OCI-LY1 (cell line): Measurements from ENCODE around the gene NSL1.

Source experiments
- H2AFZ ChIP-seq: fragments of 200-600 bp; sonication (generic), shearing (Covaris generic); 2 replicates; pipeline ENCODE4 v1.6.0; 2014; ENCODE audit warnings: antibody characterized with exemption, mild to moderate bottlenecking, low read length
- H3F3A ChIP-seq: fragments of 200-600 bp; sonication (generic), shearing (Covaris generic); 2 replicates; pipeline ENCODE4 v1.6.0; 2014; ENCODE audit warnings: mild to moderate bottlenecking, antibody characterized with exemption, low read length, moderate library complexity; ENCODE audit not compliant: insufficient read depth
- H3K27ac ChIP-seq: fragments of 200-600 bp; sonication (generic); 2 replicates; pipeline ENCODE4 v1.5.1; 2014; ENCODE audit warnings: low read length, mixed run types, mild to moderate bottlenecking, low read depth; ENCODE audit not compliant: poor library complexity, severe bottlenecking
- H3K27me3 ChIP-seq: fragments of 200-600 bp; sonication (generic); 2 replicates; pipeline ENCODE4 v1.6.0; 2014; ENCODE audit warnings: antibody characterized with exemption, mild to moderate bottlenecking, low read length, moderate library complexity; ENCODE audit not compliant: insufficient read depth
- H3K36me3 ChIP-seq: fragments of 200-600 bp; sonication (generic); 2 replicates; pipeline ENCODE4 v1.6.1; 2014; ENCODE audit warnings: mild to moderate bottlenecking, antibody characterized with exemption, low read length, moderate library complexity, mixed read lengths; ENCODE audit not compliant: insufficient read depth
- H3K4me1 ChIP-seq: fragments of 200-600 bp; sonication (generic); 2 replicates; pipeline ENCODE4 v1.5.1; 2014; ENCODE audit warnings: mild to moderate bottlenecking, low read length, moderate library complexity; ENCODE audit not compliant: insufficient read depth, severe bottlenecking
- H3K4me2 ChIP-seq: fragments of 200-600 bp; sonication (generic), shearing (Covaris generic); 2 replicates; pipeline ENCODE4 v1.6.1; 2014; ENCODE audit warnings: low read length
- H3K4me3 ChIP-seq: fragments of 200-600 bp; sonication (generic); 2 replicates; pipeline ENCODE4 v1.5.1; 2014; ENCODE audit warnings: low read length, low read depth, mild to moderate bottlenecking, mixed read lengths; ENCODE audit not compliant: poor library complexity, severe bottlenecking
- H3K79me2 ChIP-seq: fragments of 200-600 bp; shearing (Covaris generic); 2 replicates; pipeline ENCODE4 v1.6.1; 2016; ENCODE audit warnings: mixed run types, low read length, mixed read lengths; ENCODE audit not compliant: insufficient read depth
- H3K9ac ChIP-seq: fragments of 200-600 bp; sonication (generic), shearing (Covaris generic); 2 replicates; pipeline ENCODE4 v1.6.1; 2014; ENCODE audit warnings: mild to moderate bottlenecking, low read length, mixed read lengths
- H3K9me2 ChIP-seq: fragments of 200-600 bp; sonication (generic), shearing (Covaris generic); 2 replicates; pipeline ENCODE4 v1.6.1; 2014; ENCODE audit warnings: low read depth, mild to moderate bottlenecking, low read length, mixed read lengths
- H3K9me3 ChIP-seq: fragments of 200-600 bp; shearing (Covaris generic); 2 replicates; pipeline ENCODE4 v1.6.1; 2014; ENCODE audit warnings: low read length, mixed read lengths
- H4K20me1 ChIP-seq: fragments of 200-600 bp; sonication (generic), shearing (Covaris generic); 2 replicates; pipeline ENCODE4 v1.6.0; 2016; ENCODE audit warnings: mild to moderate bottlenecking, low read length; ENCODE audit not compliant: insufficient read depth
- EZH2 ChIP-seq: fragments of 200-600 bp; sonication (generic), shearing (Covaris generic); IDR thresholded peaks from 2 replicates; pipeline ENCODE4 v1.8.0; 2017; ENCODE audit warnings: borderline replicate concordance, mixed run types, mild to moderate bottlenecking, antibody characterized with exemption, low read length, moderate library complexity, mixed read lengths
- TF ChIP-seq, protein P1 (sequence below): fragments of 200-600 bp; sonication (generic), shearing (Covaris generic); IDR thresholded peaks from 2 replicates; pipeline ENCODE4 v1.5.1; 2017; ENCODE audit warnings: mild to moderate bottlenecking, antibody characterized with exemption, low read length, moderate library complexity, mixed read lengths

NSL1 gene

DNA sequence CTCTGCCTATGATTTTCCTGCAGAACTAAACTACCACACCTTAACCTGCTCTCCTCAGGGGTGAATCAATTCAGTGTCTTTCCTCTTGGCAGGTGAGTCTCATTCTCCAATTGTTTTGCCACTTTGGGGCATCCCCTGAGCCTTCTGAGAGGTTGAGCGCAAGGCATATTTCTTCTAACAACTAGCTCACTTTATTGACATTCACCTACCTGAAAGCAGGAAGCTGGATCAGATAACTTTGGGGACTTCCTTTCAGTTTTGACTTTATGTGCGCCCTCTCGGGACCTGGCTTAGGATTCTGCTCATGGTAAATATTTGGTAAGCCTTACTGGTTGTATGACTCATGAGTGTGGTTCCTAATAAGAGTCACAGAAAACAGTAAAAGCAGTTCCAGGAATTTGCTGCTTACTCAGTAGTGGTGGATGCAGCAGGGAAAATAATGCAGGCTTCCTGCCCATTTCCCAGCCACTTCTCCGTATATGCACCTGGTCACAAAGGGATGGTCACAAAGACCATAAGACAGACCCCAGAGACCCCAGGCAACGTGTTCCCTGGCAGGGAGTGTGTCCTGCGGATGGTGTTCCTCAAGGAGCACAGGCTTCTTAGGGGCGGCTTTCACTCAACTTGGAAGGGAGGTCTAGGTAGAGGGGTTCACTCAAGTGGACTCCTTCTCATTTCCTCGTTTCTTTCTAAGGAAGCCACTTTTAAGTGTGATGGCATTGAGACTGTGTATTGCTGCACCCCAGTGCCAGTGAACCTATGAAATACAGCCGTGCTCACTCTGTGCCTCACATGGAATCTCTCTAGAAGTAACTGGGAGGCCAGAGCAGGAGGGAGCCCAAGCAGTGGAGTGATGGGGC, 70.0 kb downstream of the NSL1 start:
- Histone ChIP-seq H3K4me1 (no peaks in the 10 kb centered on the region), H3K9me3 (no peaks in the 10 kb centered on the region), H4K20me1 (no peaks in the 10 kb centered on the region), H3K4me2 (no peak overlapping the region), H3K4me3 (no peak overlapping the region), H2AFZ (no peak overlapping the region), H3K79me2 (no peaks in the 10 kb centered on the region), H3K9me2 (no peaks in the 10 kb centered on the region), H3K27me3 (no peaks in the 10 kb centered on the region), H3F3A (no peaks in the 10 kb centered on the region), H3K27ac (no peak overlapping the region), H3K9ac (no peak overlapping the region), H3K36me3 (no peaks in the 10 kb centered on the region)
- no peak for TF ChIP-seq EZH2
- TF ChIP-seq, protein P1, sequence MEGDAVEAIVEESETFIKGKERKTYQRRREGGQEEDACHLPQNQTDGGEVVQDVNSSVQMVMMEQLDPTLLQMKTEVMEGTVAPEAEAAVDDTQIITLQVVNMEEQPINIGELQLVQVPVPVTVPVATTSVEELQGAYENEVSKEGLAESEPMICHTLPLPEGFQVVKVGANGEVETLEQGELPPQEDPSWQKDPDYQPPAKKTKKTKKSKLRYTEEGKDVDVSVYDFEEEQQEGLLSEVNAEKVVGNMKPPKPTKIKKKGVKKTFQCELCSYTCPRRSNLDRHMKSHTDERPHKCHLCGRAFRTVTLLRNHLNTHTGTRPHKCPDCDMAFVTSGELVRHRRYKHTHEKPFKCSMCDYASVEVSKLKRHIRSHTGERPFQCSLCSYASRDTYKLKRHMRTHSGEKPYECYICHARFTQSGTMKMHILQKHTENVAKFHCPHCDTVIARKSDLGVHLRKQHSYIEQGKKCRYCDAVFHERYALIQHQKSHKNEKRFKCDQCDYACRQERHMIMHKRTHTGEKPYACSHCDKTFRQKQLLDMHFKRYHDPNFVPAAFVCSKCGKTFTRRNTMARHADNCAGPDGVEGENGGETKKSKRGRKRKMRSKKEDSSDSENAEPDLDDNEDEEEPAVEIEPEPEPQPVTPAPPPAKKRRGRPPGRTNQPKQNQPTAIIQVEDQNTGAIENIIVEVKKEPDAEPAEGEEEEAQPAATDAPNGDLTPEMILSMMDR, result no peak

DNA sequence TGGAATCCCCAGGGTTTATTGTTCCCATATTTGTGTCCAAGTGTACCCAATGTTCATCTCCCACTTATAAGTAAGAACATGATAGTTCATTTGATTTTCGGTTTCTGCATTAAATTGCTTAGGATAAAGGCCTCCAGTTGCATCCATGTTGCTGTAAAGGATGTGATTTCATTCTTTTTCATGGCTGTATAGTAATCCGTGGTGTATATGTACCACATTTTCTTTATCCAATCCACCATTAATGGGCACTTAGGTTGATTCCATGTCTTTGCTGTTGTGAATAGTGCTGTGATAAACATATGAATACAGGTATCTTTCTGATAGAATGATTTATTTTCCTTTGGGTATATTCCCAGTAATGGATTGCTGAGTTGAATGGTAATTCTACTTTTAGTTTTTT, 71.9 kb downstream of the NSL1 start:
- no peak overlapping the region for H3K27ac ChIP-seq
- no peaks in the 10 kb centered on the region for H3K79me2 ChIP-seq
- no peaks in the 10 kb centered on the region for H3K36me3 ChIP-seq
- no peaks in the 10 kb centered on the region for H3K27me3 ChIP-seq
- H3K9me3 ChIP-seq, result no peaks in the 10 kb centered on the region
- H2AFZ ChIP-seq, result no peak overlapping the region
- TF ChIP-seq, protein P1, result no peak
- no peak for TF ChIP-seq EZH2
- H3K9ac ChIP-seq, result no peak overlapping the region
- no peak overlapping the region for H3K4me2 ChIP-seq
- H3K4me3 ChIP-seq, result no peak overlapping the region
- H4K20me1 ChIP-seq, result no peaks in the 10 kb centered on the region
- H3K9me2 ChIP-seq, result no peaks in the 10 kb centered on the region
- no peaks in the 10 kb centered on the region for H3F3A ChIP-seq
- H3K4me1 ChIP-seq, result no peaks in the 10 kb centered on the region

DNA sequence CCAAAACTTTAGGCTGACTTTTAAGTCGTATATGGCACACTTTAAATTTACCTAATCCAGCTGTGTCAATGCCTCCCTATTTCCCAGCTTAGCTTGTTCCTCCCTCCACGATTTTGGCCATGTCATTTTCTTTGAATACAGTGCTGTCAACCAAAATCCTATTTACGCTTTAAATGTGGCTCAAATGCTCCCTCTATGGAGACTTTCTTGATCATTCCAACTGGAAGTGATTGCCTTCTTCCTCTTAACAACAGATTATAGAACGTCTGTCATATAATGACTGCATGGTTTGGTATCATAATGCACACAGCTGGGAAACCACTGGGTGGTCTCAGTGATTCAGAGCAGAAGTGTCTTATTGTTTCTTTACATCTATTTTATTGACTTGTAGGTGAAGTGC, 73.1 kb downstream of the NSL1 start:
- H3K36me3 ChIP-seq, result no peaks in the 10 kb centered on the region
- H3K79me2 ChIP-seq, result no peaks in the 10 kb centered on the region
- no peaks in the 10 kb centered on the region for H3K4me1 ChIP-seq
- no peak for TF ChIP-seq EZH2
- TF ChIP-seq, protein P1, result no peak
- H3K4me2 ChIP-seq, result no peak overlapping the region
- no peak overlapping the region for H3K9ac ChIP-seq
- no peaks in the 10 kb centered on the region for H3K9me3 ChIP-seq
- no peak overlapping the region for H3K4me3 ChIP-seq
- H2AFZ ChIP-seq, result no peak overlapping the region
- H3K9me2 ChIP-seq, result no peaks in the 10 kb centered on the region
- H3F3A ChIP-seq, result no peaks in the 10 kb centered on the region
- H4K20me1 ChIP-seq, result no peaks in the 10 kb centered on the region
- H3K27me3 ChIP-seq, result no peaks in the 10 kb centered on the region
- no peak overlapping the region for H3K27ac ChIP-seq
